Choroid plexus epithelial cell (primary cell): ENCODE results near the gene SUN3.
"Not testable (repeated sequence)": the region's sequence is repeated elsewhere in the genome, so short reads cannot be mapped to it uniquely, and the experiment has no call there.

Experiments
- DNase-seq: peaks from one replicate; pipeline ENCODE4 v3.0.0-alpha.2; 2010; ENCODE audit warnings: low read depth
- H3K4me3 ChIP-seq: 2 replicates; pipeline ENCODE4 v1.5.1; 2011; ENCODE audit warnings: low read depth, mild to moderate bottlenecking, control low read depth, low read length, moderate library complexity
- CTCF ChIP-seq: conservative IDR thresholded peaks from 2 replicates; pipeline ENCODE4 v1.5.1; 2011; ENCODE audit warnings: low read depth, mild to moderate bottlenecking, control low read depth, inconsistent platforms, low read length, moderate library complexity

Gene SUN3

DNA sequence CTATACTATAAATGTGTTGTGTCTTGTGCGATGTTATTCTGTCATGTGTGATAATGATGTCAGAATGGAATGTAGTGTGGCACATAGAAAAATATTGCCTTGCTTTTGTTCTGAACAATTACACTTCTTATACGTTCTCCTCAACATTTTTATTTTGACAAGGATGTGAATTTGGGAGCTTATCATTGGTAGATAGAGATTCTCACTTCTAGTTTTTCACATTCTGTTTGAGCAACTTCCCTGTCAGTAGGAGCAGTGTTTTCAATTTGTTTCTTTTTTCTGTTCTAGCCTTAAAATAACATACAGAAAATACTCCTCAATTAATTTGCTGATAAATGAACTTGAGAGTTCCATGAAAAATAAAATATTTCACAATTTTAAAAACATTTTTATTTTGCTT lies 17.6 kb downstream of the SUN3 start:
- TF ChIP-seq CTCF: no peak
- no peak overlapping the region for H3K4me3 ChIP-seq
- DNase-seq: no peak

DNA sequence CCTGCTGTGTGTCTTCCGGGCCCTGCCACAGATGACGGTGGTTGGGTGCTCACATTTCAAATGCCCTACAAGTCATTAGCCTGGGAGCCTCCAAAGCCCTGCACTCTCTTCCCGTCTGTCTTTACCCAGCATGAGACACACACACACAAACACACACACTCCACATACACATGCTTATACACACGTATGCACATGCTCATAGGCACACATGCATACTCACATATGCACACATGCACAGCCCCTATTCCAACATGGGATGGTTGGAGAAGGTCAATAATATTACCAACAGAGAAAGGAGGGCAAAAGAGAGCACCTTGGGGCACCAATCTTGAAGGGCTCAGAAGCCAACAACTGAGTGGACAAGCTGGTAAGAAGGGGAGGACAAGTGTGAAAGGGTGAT lies 19.0 kb downstream of the SUN3 start:
- DNase-seq: no peak
- no peak overlapping the region for H3K4me3 ChIP-seq
- no peak for TF ChIP-seq CTCF

GRCh38 chr7:48009257-48009656 lies 19.6 kb downstream of the SUN3 start:
- no peak for DNase-seq
- TF ChIP-seq CTCF: no peak
- no peak overlapping the region for H3K4me3 ChIP-seq

- no peak for TF ChIP-seq CTCF
- DNase-seq: no peak
These were observed 22.0 kb downstream of the SUN3 start for GRCh38 chr7:48006866-48007265.

DNA sequence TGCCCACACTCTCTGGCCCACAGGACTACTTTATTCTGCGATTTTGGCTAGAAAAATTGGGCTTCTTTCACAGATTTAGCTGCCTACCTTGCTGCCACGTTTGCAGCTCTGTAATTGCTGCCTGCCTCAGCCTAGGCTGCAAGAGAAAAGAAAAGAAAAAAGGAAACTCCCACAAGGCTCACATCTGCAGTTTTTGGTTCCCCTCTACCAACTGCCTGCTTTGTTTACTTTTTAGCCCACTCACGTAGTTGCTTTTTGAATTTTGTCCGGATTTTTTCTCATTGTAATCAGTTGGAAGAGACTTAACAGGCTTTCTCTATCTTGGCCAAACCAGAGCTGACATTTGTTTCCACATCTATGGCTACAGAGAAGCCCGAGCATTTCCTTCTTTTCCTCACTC lies 24.3 kb downstream of the SUN3 start:
- no peak overlapping the region for H3K4me3 ChIP-seq
- TF ChIP-seq CTCF: no peak
- DNase-seq: no peak

More at GRCh38 chr7:48006866-48007265, 22.0 kb downstream of the SUN3 start:
- H3K4me3 ChIP-seq: no peak overlapping the region

GRCh38 chr7:48004032-48004431 lies 24.9 kb downstream of the SUN3 start:
- no peak for DNase-seq
- no peak for TF ChIP-seq CTCF
- H3K4me3 ChIP-seq: no peak overlapping the region

DNA sequence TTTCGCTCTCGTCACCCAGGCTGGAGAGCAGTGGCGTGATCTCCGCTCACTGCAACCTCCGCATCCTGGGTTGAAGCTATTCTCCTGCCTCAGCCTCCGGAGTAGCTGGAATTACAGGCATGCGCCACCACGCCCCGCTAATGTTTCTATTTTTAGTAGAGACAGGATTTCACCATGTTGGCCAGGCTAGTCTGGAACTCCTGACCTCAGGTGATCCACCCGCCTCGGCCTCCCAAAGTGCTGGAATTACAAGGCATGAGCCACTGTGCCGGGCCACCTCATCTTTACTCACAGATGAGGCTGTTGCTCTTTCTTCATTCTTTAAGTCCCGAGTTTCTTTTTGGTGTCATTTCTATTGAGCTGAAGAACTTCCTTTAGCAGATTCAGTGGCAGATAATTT lies 28.7 kb downstream of the SUN3 start:
- not testable (repeated sequence) for H3K4me3 ChIP-seq
- peak; percentile 6 for DNase-seq

DNA sequence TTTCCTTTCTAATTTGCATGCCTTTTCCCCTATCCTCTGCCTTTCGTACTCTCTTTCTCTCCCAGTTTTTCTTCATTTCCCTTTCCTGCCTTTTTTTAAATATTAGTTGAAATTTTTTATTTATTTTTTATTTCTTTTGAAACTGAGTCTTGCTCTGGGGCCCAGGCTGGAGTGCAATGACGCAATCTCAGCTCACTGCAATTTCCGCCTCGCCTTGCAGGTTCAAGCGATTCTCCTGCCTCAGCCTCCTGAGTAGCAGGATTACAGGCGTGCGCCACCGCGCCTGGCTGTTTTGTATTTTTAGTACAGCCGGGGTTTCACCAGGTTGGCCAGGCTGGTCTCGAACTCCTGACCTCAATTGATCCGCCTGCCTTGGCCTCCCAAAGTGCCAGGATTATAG lies 29.5 kb downstream of the SUN3 start:
- no peak for TF ChIP-seq CTCF
- no peak for DNase-seq
- H3K4me3 ChIP-seq: no peak overlapping the region
